ENCODE results near the gene ADCY4. TPM values are rescaled to one million over a fixed set of nuclear protein-coding genes. Genes with fewer than 3 reads are reported as not detected.

ADCY4 gene
- total RNA-seq, 1 experiment from 2014 or later: 1.1 TPM

- H3K27me3 Mint-ChIP-seq (ENCODE audit: low read depth): 0 out of 2 replicates have a peak, but pooled peaks cover 3% of the 10 kb centered on the region
- CTCF ChIA-PET: interaction anchor here (0.9 to 8.2 kb wide), 16 partner anchors 9 to 241 kb away, joined by 3 to 165 read pairs (median 12); partner anchors contain the start of genes CHMP4A, CIDEB, IRF9 and KHNYN
- H3K4me1 Mint-ChIP-seq: peaks cover 19% of the 10 kb centered on the region
- DNase-seq (ENCODE audit: low spot score): no peak
- no peak for ATAC-seq
- peak overlapping the region; percentile 89 for H3K27ac Mint-ChIP-seq
- H3K36me3 Mint-ChIP-seq: peaks cover 23% of the 10 kb centered on the region
- POLR2A ChIA-PET: interaction anchor here (1.0 to 3.6 kb wide), 4 partner anchors 9 to 164 kb away, joined by 3 to 20 read pairs (median 10); partner anchors contain the start of genes CIDEB, RABGGTA and TINF2
- no peaks in the 10 kb centered on the region for H3K9me3 Mint-ChIP-seq
- TF ChIP-seq ZNF121 (CRISPR knock-in tag; IDR thresholded peaks at IDR 0.05): 0 out of 2 replicates have a peak, but pooled peaks have one; percentile 25
- TF ChIP-seq, protein P1, sequence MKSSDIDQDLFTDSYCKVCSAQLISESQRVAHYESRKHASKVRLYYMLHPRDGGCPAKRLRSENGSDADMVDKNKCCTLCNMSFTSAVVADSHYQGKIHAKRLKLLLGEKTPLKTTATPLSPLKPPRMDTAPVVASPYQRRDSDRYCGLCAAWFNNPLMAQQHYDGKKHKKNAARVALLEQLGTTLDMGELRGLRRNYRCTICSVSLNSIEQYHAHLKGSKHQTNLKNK (CRISPR knock-in tag; IDR thresholded peaks at IDR 0.05): no peak
- TF ChIP-seq ZNF219 (CRISPR knock-in tag; IDR thresholded peaks at IDR 0.05; ENCODE audit: borderline replicate concordance): no peak
- H3K4me3 Mint-ChIP-seq: peak overlapping the region; percentile 91
Measured at GRCh38 chr14:24298892-24299254, 36.0 kb downstream of the ADCY4 start.

GRCh38 chr14:24297190-24297964 lies 37.5 kb downstream of the ADCY4 start:
- DNase-seq (ENCODE audit: low spot score) (no peak), ATAC-seq (0 out of 2 replicates have a peak, but pooled peaks have one; percentile 13)
- H3K36me3 Mint-ChIP-seq: peaks cover 11% of the 10 kb centered on the region
- no peaks in the 10 kb centered on the region for H3K9me3 Mint-ChIP-seq
- TF ChIP-seq NFATC4 (CRISPR knock-in tag; IDR thresholded peaks at IDR 0.05) (no peak), HMGA2 (CRISPR knock-in tag; IDR thresholded peaks at IDR 0.05) (no peak), ZBTB21 (CRISPR knock-in tag; IDR thresholded peaks at IDR 0.05; ENCODE audit: borderline replicate concordance) (no peak), ZNF317 (CRISPR knock-in tag; IDR thresholded peaks at IDR 0.05; ENCODE audit: borderline replicate concordance, low read depth) (no peak), PRDM15 (CRISPR knock-in tag; IDR thresholded peaks at IDR 0.05) (no peak), IRF1 (CRISPR knock-in tag; IDR thresholded peaks at IDR 0.05) (no peak), E2F4 (CRISPR knock-in tag; IDR thresholded peaks at IDR 0.05; ENCODE audit: borderline replicate concordance, low read depth) (no peak), ZNF396 (CRISPR knock-in tag; IDR thresholded peaks at IDR 0.05; ENCODE audit: borderline replicate concordance) (no peak), USF2 (CRISPR knock-in tag; IDR thresholded peaks at IDR 0.05) (no peak), ETV6 (CRISPR knock-in tag; IDR thresholded peaks at IDR 0.05) (no peak), TEAD1 (CRISPR knock-in tag; IDR thresholded peaks at IDR 0.05) (no peak), CREB1 (CRISPR knock-in tag; IDR thresholded peaks at IDR 0.05) (no peak), TP53 (CRISPR knock-in tag; IDR thresholded peaks at IDR 0.05) (no peak), ZNF219 (CRISPR knock-in tag; IDR thresholded peaks at IDR 0.05; ENCODE audit: borderline replicate concordance) (no peak), MXD4 (CRISPR knock-in tag; IDR thresholded peaks at IDR 0.05; ENCODE audit: borderline replicate concordance) (no peak), PREB (CRISPR knock-in tag; IDR thresholded peaks at IDR 0.05; ENCODE audit: borderline replicate concordance) (no peak)
- TF ChIP-seq, protein P1 (CRISPR knock-in tag; IDR thresholded peaks at IDR 0.05): no peak
- peak overlapping the region; percentile 83 for H3K27ac Mint-ChIP-seq
- no peak overlapping the region; the same call in 1 of the 2 replicates for H3K4me3 Mint-ChIP-seq
- ChIA-PET CTCF (interaction anchor here (0.6 to 8.2 kb wide), 30 partner anchors 9 to 246 kb away, joined by 3 to 165 read pairs (median 7); partner anchors contain the start of genes ADCY4, CARMIL3, CIDEB and EMC9), POLR2A (interaction anchor here (0.6 to 3.6 kb wide), 5 partner anchors 10 to 134 kb away, joined by 3 to 13 read pairs (median 3); partner anchors contain the start of genes CHMP4A, CIDEB, RABGGTA and TINF2)
- H3K27me3 Mint-ChIP-seq (ENCODE audit: low read depth): 0 out of 2 replicates have a peak, but pooled peaks cover 3% of the 10 kb centered on the region
- peaks cover 19% of the 10 kb centered on the region for H3K4me1 Mint-ChIP-seq

Data from WTC11 (cell line).